HEK293 (cell line): ENCODE data around the gene MED13L.

Experiments used
- BCL11B ChIP-seq: fragments of 450-650 bp; formaldehyde crosslinking; IDR thresholded peaks from 2 replicates; pipeline ENCODE4 v1.5.1; 2016; ENCODE audit warnings: low read depth, missing biosample characterization, missing genetic modification characterization
- CTCF ChIP-seq: fragments of 450-650 bp; formaldehyde crosslinking; IDR thresholded peaks from 2 replicates; pipeline ENCODE4 v1.5.1; 2016; ENCODE audit warnings: missing biosample characterization, missing genetic modification characterization
- GFI1B ChIP-seq: fragments of 450-650 bp; formaldehyde crosslinking; IDR thresholded peaks from 2 replicates; pipeline ENCODE4 v1.5.1; 2016; ENCODE audit warnings: missing biosample characterization, missing genetic modification characterization
- GLI2 ChIP-seq: fragments of 450-650 bp; formaldehyde crosslinking; IDR thresholded peaks from 2 replicates; pipeline ENCODE4; 2017; ENCODE audit warnings: missing biosample characterization, missing genetic modification characterization, low read depth, borderline replicate concordance
- IKZF3 ChIP-seq: fragments of 450-650 bp; IDR thresholded peaks from 2 replicates; pipeline ENCODE4 v1.5.0; 2018; ENCODE audit warnings: missing biosample characterization, mild to moderate bottlenecking, missing genetic modification characterization, moderate library complexity
- KLF10 ChIP-seq: fragments of 450-650 bp; IDR thresholded peaks from 2 replicates; pipeline ENCODE4 v1.5.1; 2018; ENCODE audit warnings: missing biosample characterization, mild to moderate bottlenecking, missing genetic modification characterization
- KLF9 ChIP-seq: fragments of 450-650 bp; formaldehyde crosslinking; IDR thresholded peaks from 2 replicates; pipeline ENCODE4 v1.5.1; 2016; ENCODE audit warnings: missing biosample characterization, missing genetic modification characterization, low read depth
- MZF1 ChIP-seq: fragments of 450-650 bp; formaldehyde crosslinking; IDR thresholded peaks from 2 replicates; pipeline ENCODE4 v1.5.1; 2017; ENCODE audit warnings: missing biosample characterization, missing genetic modification characterization, borderline replicate concordance
- PRDM1 ChIP-seq: fragments of 450-650 bp; formaldehyde crosslinking; IDR thresholded peaks from 2 replicates; pipeline ENCODE4; 2016; ENCODE audit warnings: missing biosample characterization, missing genetic modification characterization
- TRIM28 ChIP-seq: IDR thresholded peaks from 2 replicates; pipeline ENCODE4 v1.6.1; 2011; ENCODE audit warnings: low read length, control low read depth, borderline replicate concordance
- ZBTB17 ChIP-seq: fragments of 450-650 bp; formaldehyde crosslinking; IDR thresholded peaks from 2 replicates; pipeline ENCODE4 v1.5.1; 2016; ENCODE audit warnings: missing biosample characterization, missing genetic modification characterization
- ZEB2 ChIP-seq: fragments of 450-650 bp; formaldehyde crosslinking; IDR thresholded peaks from 2 replicates; pipeline ENCODE4 v1.5.1; 2016; ENCODE audit warnings: missing biosample characterization, missing genetic modification characterization
- ZNF132 ChIP-seq: fragments of 450-650 bp; formaldehyde crosslinking; IDR thresholded peaks from 2 replicates; pipeline ENCODE4 v1.5.1; 2017; ENCODE audit warnings: missing biosample characterization, missing genetic modification characterization, borderline replicate concordance
- ZNF146 ChIP-seq: fragments of 450-650 bp; formaldehyde crosslinking; IDR thresholded peaks from 2 replicates; pipeline ENCODE4 v1.5.1; 2016; ENCODE audit warnings: missing biosample characterization, missing genetic modification characterization
- ZNF16 ChIP-seq: fragments of 450-650 bp; formaldehyde crosslinking; IDR thresholded peaks from 2 replicates; pipeline ENCODE4 v1.5.1; 2016; ENCODE audit warnings: low read depth, missing biosample characterization, missing genetic modification characterization
- ZNF239 ChIP-seq: fragments of 450-650 bp; formaldehyde crosslinking; IDR thresholded peaks from 2 replicates; pipeline ENCODE4 v1.5.1; 2016; ENCODE audit warnings: missing biosample characterization, missing genetic modification characterization
- ZNF248 ChIP-seq: fragments of 450-650 bp; formaldehyde crosslinking; IDR thresholded peaks from 2 replicates; pipeline ENCODE4 v1.5.1; 2017; ENCODE audit warnings: missing biosample characterization, missing genetic modification characterization
- ZNF311 ChIP-seq: fragments of 450-650 bp; formaldehyde crosslinking; IDR thresholded peaks from 2 replicates; pipeline ENCODE4 v1.5.1; 2017; ENCODE audit warnings: missing biosample characterization, missing genetic modification characterization, borderline replicate concordance
- ZNF423 ChIP-seq: fragments of 450-650 bp; formaldehyde crosslinking; IDR thresholded peaks from 2 replicates; pipeline ENCODE4 v1.5.1; 2016; ENCODE audit warnings: missing biosample characterization, missing genetic modification characterization
- ZNF530 ChIP-seq: fragments of 450-650 bp; formaldehyde crosslinking; IDR thresholded peaks from 2 replicates; pipeline ENCODE4 v1.5.1; 2016; ENCODE audit warnings: low read depth, missing biosample characterization, missing genetic modification characterization
- ZNF560 ChIP-seq: fragments of 450-650 bp; formaldehyde crosslinking; IDR thresholded peaks from 2 replicates; pipeline ENCODE4 v1.5.1; 2017; ENCODE audit warnings: missing biosample characterization, missing genetic modification characterization, borderline replicate concordance
- ZNF596 ChIP-seq: fragments of 450-650 bp; IDR thresholded peaks from 2 replicates; pipeline ENCODE4 v1.5.0; 2018; ENCODE audit warnings: missing biosample characterization, mild to moderate bottlenecking, missing genetic modification characterization, moderate library complexity
- ZNF600 ChIP-seq: fragments of 450-650 bp; formaldehyde crosslinking; IDR thresholded peaks from 2 replicates; pipeline ENCODE4 v1.5.1; 2016; ENCODE audit warnings: missing biosample characterization, missing genetic modification characterization
- ZNF621 ChIP-seq: fragments of 450-650 bp; formaldehyde crosslinking; IDR thresholded peaks from 2 replicates; pipeline ENCODE4 v1.5.1; 2017; ENCODE audit warnings: missing biosample characterization, missing genetic modification characterization
- ZNF623 ChIP-seq: fragments of 450-650 bp; formaldehyde crosslinking; IDR thresholded peaks from 2 replicates; pipeline ENCODE4 v1.5.1; 2016; ENCODE audit warnings: missing biosample characterization, missing genetic modification characterization
- ZNF624 ChIP-seq: fragments of 450-650 bp; formaldehyde crosslinking; IDR thresholded peaks from 2 replicates; pipeline ENCODE4 v1.5.1; 2017; ENCODE audit warnings: missing biosample characterization, missing genetic modification characterization
- ZNF629 ChIP-seq: fragments of 450-650 bp; formaldehyde crosslinking; IDR thresholded peaks from 2 replicates; pipeline ENCODE4 v1.5.1; 2017; ENCODE audit warnings: missing biosample characterization, missing genetic modification characterization
- ZNF639 ChIP-seq: fragments of 450-650 bp; formaldehyde crosslinking; IDR thresholded peaks from 2 replicates; pipeline ENCODE4 v1.5.1; 2016; ENCODE audit warnings: missing biosample characterization, missing genetic modification characterization
- ZNF670 ChIP-seq: fragments of 450-650 bp; formaldehyde crosslinking; IDR thresholded peaks from 2 replicates; pipeline ENCODE4 v1.5.1; 2016; ENCODE audit warnings: missing biosample characterization, missing genetic modification characterization, low read depth
- ZSCAN30 ChIP-seq: fragments of 450-650 bp; IDR thresholded peaks from 2 replicates; pipeline ENCODE4 v1.5.1; 2018; ENCODE audit warnings: missing biosample characterization, mild to moderate bottlenecking, missing genetic modification characterization, moderate library complexity
- TF ChIP-seq, protein P1 (sequence below): fragments of 450-650 bp; formaldehyde crosslinking; IDR thresholded peaks from 2 replicates; pipeline ENCODE4 v1.5.1; 2016; ENCODE audit warnings: missing biosample characterization, missing genetic modification characterization
- TF ChIP-seq, protein P2 (sequence below): fragments of 450-650 bp; formaldehyde crosslinking; IDR thresholded peaks from 2 replicates; pipeline ENCODE4 v1.5.1; 2016; ENCODE audit warnings: missing biosample characterization, missing genetic modification characterization
- TF ChIP-seq, protein P3 (sequence below): fragments of 450-650 bp; formaldehyde crosslinking; IDR thresholded peaks from 2 replicates; pipeline ENCODE4 v1.5.1; 2017; ENCODE audit warnings: missing biosample characterization, missing genetic modification characterization

Gene MED13L

DNA sequence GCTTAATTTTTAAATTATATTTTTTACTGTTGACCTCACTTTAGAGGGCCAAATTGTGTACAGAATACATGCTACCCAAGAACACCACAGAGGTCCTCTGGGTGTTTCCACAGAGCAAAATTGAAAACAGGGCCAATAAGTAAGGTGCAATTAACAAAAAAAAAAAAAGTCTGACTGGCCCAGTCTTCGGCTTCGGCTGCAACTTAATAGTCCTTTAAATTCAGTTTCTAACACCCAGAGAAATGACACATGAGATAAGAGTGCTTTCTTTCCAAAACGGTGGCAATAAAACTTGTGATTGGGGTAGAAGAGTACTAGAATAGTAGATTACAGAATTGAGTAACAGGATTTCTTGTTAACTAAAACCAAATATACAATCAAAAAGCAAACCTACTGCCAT is 81.3 kb downstream of the MED13L start (continued):
- TF ChIP-seq ZNF639 (0 out of 2 replicates have a peak, but pooled peaks have one; percentile 26), KLF10 (tag by site-specific recombination) (no peak), ZNF248 (no peak), ZNF311 (tag by site-specific recombination) (no peak), ZEB2 (peak; percentile 63), MZF1 (tag by site-specific recombination) (no peak; the same call in 1 of the 2 replicates), ZNF560 (tag by site-specific recombination) (no peak), ZNF146 (tag by site-specific recombination) (no peak), ZNF596 (tag by site-specific recombination) (no peak), BCL11B (tag by site-specific recombination) (peak; percentile 80; the same call in 1 of the 2 replicates), ZNF239 (tag by site-specific recombination) (no peak), ZNF16 (tag by site-specific recombination) (no peak), ZNF621 (no peak), IKZF3 (peak; percentile 64), ZNF670 (no peak), ZNF530 (tag by site-specific recombination) (no peak), ZNF624 (tag by site-specific recombination) (no peak), ZSCAN30 (0 out of 2 replicates have a peak, but pooled peaks have one; percentile 27), ZNF132 (tag by site-specific recombination) (no peak), ZNF629 (peak; percentile 71), GFI1B (peak; percentile 82), PRDM1 (tag by site-specific recombination) (peak; percentile 57), ZNF423 (tag by site-specific recombination) (no peak), KLF9 (no peak), CTCF (tag by site-specific recombination) (no peak), GLI2 (0 out of 2 replicates have a peak, but pooled peaks have one; percentile 54), TRIM28 (no peak; the same call in 1 of the 2 replicates), ZNF623 (tag by site-specific recombination) (no peak), ZBTB17 (tag by site-specific recombination) (peak; percentile 64), ZNF600 (tag by site-specific recombination) (no peak)
- TF ChIP-seq, protein P1, sequence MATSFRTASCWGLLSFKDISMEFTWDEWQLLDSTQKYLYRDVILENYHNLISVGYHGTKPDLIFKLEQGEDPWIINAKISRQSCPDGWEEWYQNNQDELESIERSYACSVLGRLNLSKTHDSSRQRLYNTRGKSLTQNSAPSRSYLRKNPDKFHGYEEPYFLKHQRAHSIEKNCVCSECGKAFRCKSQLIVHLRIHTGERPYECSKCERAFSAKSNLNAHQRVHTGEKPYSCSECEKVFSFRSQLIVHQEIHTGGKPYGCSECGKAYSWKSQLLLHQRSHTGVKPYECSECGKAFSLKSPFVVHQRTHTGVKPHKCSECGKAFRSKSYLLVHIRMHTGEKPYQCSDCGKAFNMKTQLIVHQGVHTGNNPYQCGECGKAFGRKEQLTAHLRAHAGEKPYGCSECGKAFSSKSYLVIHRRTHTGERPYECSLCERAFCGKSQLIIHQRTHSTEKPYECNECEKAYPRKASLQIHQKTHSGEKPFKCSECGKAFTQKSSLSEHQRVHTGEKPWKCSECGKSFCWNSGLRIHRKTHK (tag by site-specific recombination): no peak
- TF ChIP-seq, protein P2, sequence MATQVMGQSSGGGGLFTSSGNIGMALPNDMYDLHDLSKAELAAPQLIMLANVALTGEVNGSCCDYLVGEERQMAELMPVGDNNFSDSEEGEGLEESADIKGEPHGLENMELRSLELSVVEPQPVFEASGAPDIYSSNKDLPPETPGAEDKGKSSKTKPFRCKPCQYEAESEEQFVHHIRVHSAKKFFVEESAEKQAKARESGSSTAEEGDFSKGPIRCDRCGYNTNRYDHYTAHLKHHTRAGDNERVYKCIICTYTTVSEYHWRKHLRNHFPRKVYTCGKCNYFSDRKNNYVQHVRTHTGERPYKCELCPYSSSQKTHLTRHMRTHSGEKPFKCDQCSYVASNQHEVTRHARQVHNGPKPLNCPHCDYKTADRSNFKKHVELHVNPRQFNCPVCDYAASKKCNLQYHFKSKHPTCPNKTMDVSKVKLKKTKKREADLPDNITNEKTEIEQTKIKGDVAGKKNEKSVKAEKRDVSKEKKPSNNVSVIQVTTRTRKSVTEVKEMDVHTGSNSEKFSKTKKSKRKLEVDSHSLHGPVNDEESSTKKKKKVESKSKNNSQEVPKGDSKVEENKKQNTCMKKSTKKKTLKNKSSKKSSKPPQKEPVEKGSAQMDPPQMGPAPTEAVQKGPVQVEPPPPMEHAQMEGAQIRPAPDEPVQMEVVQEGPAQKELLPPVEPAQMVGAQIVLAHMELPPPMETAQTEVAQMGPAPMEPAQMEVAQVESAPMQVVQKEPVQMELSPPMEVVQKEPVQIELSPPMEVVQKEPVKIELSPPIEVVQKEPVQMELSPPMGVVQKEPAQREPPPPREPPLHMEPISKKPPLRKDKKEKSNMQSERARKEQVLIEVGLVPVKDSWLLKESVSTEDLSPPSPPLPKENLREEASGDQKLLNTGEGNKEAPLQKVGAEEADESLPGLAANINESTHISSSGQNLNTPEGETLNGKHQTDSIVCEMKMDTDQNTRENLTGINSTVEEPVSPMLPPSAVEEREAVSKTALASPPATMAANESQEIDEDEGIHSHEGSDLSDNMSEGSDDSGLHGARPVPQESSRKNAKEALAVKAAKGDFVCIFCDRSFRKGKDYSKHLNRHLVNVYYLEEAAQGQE (tag by site-specific recombination): no peak
- TF ChIP-seq, protein P3, sequence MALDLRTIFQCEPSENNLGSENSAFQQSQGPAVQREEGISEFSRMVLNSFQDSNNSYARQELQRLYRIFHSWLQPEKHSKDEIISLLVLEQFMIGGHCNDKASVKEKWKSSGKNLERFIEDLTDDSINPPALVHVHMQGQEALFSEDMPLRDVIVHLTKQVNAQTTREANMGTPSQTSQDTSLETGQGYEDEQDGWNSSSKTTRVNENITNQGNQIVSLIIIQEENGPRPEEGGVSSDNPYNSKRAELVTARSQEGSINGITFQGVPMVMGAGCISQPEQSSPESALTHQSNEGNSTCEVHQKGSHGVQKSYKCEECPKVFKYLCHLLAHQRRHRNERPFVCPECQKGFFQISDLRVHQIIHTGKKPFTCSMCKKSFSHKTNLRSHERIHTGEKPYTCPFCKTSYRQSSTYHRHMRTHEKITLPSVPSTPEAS (tag by site-specific recombination): no peak
